Coronary artery (tissue), 2 donors: ENCODE results near the gene STK39.

ENCODE experiments used
- DNase-seq: peaks from one replicate; pipeline ENCODE4 v3.0.0-alpha.2; 2017; ENCODE audit warnings: low spot score
- H3K27ac ChIP-seq, 2 donors: fragments of 200-600 bp; sonication (generic); one replicate each; pipeline ENCODE4 v1.5.1; 2016 to 2019
- H3K4me3 ChIP-seq: fragments of 200-600 bp; sonication (generic); 2 replicates; pipeline ENCODE4 v1.5.1; 2016; ENCODE audit warnings: mild to moderate bottlenecking, moderate library complexity
- CTCF ChIP-seq: fragments of 200-600 bp; sonication (generic); IDR thresholded peaks from one replicate; pipeline ENCODE4 v1.5.1; 2019; ENCODE audit warnings: antibody characterized with exemption

The STK39 gene

GRCh38 chr2:167972746-167973145 is 274.6 kb downstream of the STK39 start:
- TF ChIP-seq CTCF, result no peak
- no peak for DNase-seq
- Histone ChIP-seq H3K27ac (no peak overlapping the region), H3K4me3 (no peak overlapping the region)

- Histone ChIP-seq H3K4me3 (no peak overlapping the region), H3K27ac (no peak overlapping the region)
- TF ChIP-seq CTCF, result no peak
- no peak for DNase-seq
Observed at GRCh38 chr2:167972020-167972419, 275.4 kb downstream of the STK39 start.

GRCh38 chr2:167966937-167967913 is 280.2 kb downstream of the STK39 start:
- TF ChIP-seq CTCF, result no peak
- no peak overlapping the region for H3K27ac ChIP-seq
- no peak for DNase-seq
- no peak overlapping the region for H3K4me3 ChIP-seq

- DNase-seq, result no peak
- no peak for TF ChIP-seq CTCF
- no peak overlapping the region for H3K4me3 ChIP-seq
- no peak overlapping the region for H3K27ac ChIP-seq
Observed at GRCh38 chr2:167965907-167966761, 281.3 kb downstream of the STK39 start.

GRCh38 chr2:167964650-167965413 is 282.6 kb downstream of the STK39 start:
- no peak for TF ChIP-seq CTCF
- H3K4me3 ChIP-seq, result no peak overlapping the region
- DNase-seq, result no peak

GRCh38 chr2:167963899-167964649 is 283.3 kb downstream of the STK39 start:
- no peak overlapping the region for H3K4me3 ChIP-seq
- no peak for DNase-seq
- no peak overlapping the region for H3K27ac ChIP-seq
- no peak for TF ChIP-seq CTCF

More at GRCh38 chr2:167964650-167965413, 282.6 kb downstream of the STK39 start:
- no peak overlapping the region for H3K27ac ChIP-seq
